ENCODE measurements around the gene ZNF200. TPM values are rescaled to one million over a fixed set of nuclear protein-coding genes. Genes with fewer than 3 reads are reported as not detected.
A peak's percentile ranks its signal among the peaks of the same experiment; 100 is the strongest.

The ZNF200 gene
- total RNA-seq, 1 experiment from 2014 or later: 13.2 TPM

DNA sequence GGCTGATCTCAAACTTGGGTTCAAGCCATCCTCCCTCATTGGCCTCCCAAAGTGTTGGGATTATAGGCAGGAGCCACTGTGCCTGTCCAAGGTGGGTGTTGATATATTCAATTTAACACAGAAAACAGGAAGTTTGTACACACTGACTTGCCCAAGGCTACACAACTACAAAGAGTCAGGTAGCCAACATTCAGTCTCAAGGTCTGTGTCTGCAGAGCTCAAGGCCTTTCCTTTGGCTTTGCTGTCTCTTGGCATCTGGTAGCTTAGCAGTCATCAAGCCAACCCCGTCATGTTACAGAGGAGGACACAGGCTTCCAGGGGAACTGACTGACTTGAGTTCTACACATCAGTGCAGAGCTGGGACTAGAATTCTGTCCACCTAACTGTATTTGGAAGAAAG lies 33.3 kb upstream of the ZNF200 start:
- Histone ChIP-seq H4K20me1 (ENCODE audit: insufficient read depth) (no peaks in the 10 kb centered on the region), H3K4me3 (no peak overlapping the region), H3K9me3 (ENCODE audit: insufficient read depth, low read depth) (peaks cover 5% of the 10 kb centered on the region; the same call in 1 of the 2 replicates), H3K9me2 (ENCODE audit: insufficient read depth) (no peaks in the 10 kb centered on the region), H3K36me3 (ENCODE audit: low read depth) (no peaks in the 10 kb centered on the region), H3F3A (ENCODE audit: insufficient read depth, low read depth) (peaks cover 19% of the 10 kb centered on the region), H3K79me2 (ENCODE audit: low read depth) (no peaks in the 10 kb centered on the region), H3K4me1 (replicated peaks; ENCODE audit: insufficient read depth) (no peaks in the 10 kb centered on the region; the same call in 1 of the 2 replicates), H3K27me3 (ENCODE audit: insufficient read depth, low read depth) (no peaks in the 10 kb centered on the region), H3K4me2 (no peak overlapping the region), H3K27ac (no peak overlapping the region), H2AFZ (no peak overlapping the region)
- BruUV-seq (replicated peaks): no TSS peak
- ChIA-PET CTCF (no interaction called here), POLR2A (ENCODE audit: unreplicated experiment) (no interaction called here)
- DNase-seq: no peak
- TF ChIP-seq CTCF (conservative IDR thresholded peaks at IDR 0.05) (no peak), EZH2 (IDR thresholded peaks at IDR 0.05; ENCODE audit: low read depth) (no peak)
- intact Hi-C loops (cut with micrococcal nuclease; ENCODE audit: unreplicated experiment): loop anchor here (10.0 kb wide), 1 partner anchor 377 kb away; no protein-coding TSS in a partner anchor

DNA sequence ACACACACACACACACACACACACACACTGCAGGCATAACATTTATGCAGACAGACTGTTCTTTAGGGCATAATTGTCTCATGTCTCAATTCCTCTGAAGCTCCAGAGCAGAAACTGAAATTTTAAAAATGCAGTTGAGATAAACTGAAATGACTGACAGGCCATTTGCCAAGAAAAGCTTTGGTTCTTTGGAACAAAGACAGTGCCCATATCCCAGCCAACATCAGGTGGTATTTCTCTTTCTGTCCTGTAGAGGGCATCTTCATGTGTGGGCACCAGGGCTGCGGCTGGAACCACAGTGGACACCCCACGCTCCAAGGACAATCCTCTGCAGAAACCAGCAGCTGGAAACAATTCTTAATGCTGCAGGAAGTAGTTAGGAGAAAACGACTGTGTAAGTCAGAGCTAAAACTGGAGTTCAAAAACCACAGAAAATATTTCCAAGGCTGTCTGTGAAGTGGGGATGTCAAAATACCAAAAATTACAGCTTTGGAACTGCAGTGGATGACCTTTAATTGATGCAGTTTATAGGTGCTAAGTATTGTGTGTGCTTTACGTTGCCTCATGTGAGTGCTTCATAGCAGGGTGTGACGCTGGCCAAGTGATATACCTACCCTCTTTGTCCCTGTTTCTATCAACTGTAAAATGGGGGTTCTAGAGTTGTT lies 32.0 kb upstream of the ZNF200 start:
- H3K4me2 ChIP-seq: no peak overlapping the region
- no peak for TF ChIP-seq EZH2 (IDR thresholded peaks at IDR 0.05; ENCODE audit: low read depth)
- peak; percentile 59 for TF ChIP-seq CTCF (conservative IDR thresholded peaks at IDR 0.05)
- no peaks in the 10 kb centered on the region for H3K9me2 ChIP-seq (ENCODE audit: insufficient read depth)
- POLR2A ChIA-PET (ENCODE audit: unreplicated experiment): no interaction called here
- BruUV-seq (replicated peaks): no TSS peak
- CTCF ChIA-PET: no interaction called here
- no peaks in the 10 kb centered on the region for H3K79me2 ChIP-seq (ENCODE audit: low read depth)
- no peaks in the 10 kb centered on the region; the same call in 1 of the 2 replicates for H3K4me1 ChIP-seq (replicated peaks; ENCODE audit: insufficient read depth)
- intact Hi-C loops (cut with micrococcal nuclease; ENCODE audit: unreplicated experiment): loop anchor here (10.0 kb wide), 1 partner anchor 378 kb away; no protein-coding TSS in a partner anchor
- no peaks in the 10 kb centered on the region for H3K27me3 ChIP-seq (ENCODE audit: insufficient read depth, low read depth)
- DNase-seq: no peak
- no peaks in the 10 kb centered on the region for H3K36me3 ChIP-seq (ENCODE audit: low read depth)
- no peak overlapping the region for H3K4me3 ChIP-seq
- no peak overlapping the region for H2AFZ ChIP-seq
- H3K27ac ChIP-seq: no peak overlapping the region
- H4K20me1 ChIP-seq (ENCODE audit: insufficient read depth): no peaks in the 10 kb centered on the region
- H3F3A ChIP-seq (ENCODE audit: insufficient read depth, low read depth): peaks cover 28% of the 10 kb centered on the region
- peaks cover 5% of the 10 kb centered on the region; the same call in 1 of the 2 replicates for H3K9me3 ChIP-seq (ENCODE audit: insufficient read depth, low read depth)

DNA sequence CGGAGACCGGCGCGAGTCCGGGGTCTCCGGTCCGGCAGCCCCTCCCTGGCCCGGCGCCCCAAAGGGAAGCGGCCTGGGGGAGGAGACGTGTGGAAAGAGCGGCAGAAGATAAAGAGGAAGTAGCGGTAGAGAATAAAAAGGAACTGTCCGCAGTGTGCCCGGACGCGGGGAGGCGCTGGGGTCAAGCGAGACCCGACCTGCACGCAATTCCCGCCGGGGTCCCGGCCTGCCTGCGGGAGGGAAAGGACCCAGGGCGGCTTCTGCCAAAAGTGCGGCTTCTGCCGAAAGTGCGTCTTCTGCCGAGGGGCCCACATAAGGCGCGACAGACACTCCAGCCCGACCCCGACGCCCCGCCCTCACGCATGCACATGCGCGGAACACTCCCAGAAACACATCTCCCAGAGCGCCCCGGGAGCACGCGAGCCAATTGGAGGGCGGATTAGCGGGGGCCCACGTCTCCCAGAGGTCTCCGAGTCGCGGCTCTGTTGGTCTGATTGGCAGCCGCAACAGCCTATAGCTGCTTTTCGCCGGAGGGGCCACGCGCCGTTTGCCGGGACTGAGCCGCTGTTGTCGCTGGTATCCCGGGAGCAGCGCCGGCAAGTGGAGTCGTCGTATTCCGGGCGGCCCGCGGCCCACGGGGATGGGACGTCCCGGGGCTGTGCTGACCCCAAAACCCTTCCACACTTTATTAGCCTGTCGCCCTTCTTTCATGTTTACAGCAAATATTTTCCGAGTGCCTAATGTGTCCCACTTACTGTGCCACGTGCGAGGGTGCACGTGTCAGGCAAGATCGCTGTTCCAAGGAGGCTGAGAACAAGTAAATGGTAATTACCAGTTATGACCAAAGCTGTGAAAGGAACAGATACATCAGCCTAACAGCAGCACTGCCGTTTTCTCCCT lies 29.4 kb upstream of the ZNF200 start:
- Histone ChIP-seq H3K4me1 (replicated peaks; ENCODE audit: insufficient read depth) (no peaks in the 10 kb centered on the region; the same call in 1 of the 2 replicates), H3K4me2 (peak overlapping the region; percentile 85), H3F3A (ENCODE audit: insufficient read depth, low read depth) (peaks cover 28% of the 10 kb centered on the region), H2AFZ (peak overlapping the region; percentile 92), H3K9me3 (ENCODE audit: insufficient read depth, low read depth) (peaks cover 5% of the 10 kb centered on the region; the same call in 1 of the 2 replicates), H3K27me3 (ENCODE audit: insufficient read depth, low read depth) (no peaks in the 10 kb centered on the region), H3K4me3 (peak overlapping the region; percentile 84), H4K20me1 (ENCODE audit: insufficient read depth) (no peaks in the 10 kb centered on the region), H3K36me3 (ENCODE audit: low read depth) (no peaks in the 10 kb centered on the region), H3K9me2 (ENCODE audit: insufficient read depth) (no peaks in the 10 kb centered on the region), H3K79me2 (ENCODE audit: low read depth) (no peaks in the 10 kb centered on the region), H3K27ac (peak overlapping the region; percentile 75)
- BruUV-seq (replicated peaks): TSS peak; percentile 82
- intact Hi-C loops (cut with micrococcal nuclease; ENCODE audit: unreplicated experiment): loop anchor here (1.0 to 10.0 kb wide), 4 partner anchors 18 to 380 kb away; partner anchors contain the start of genes CLUAP1 and OR1F1
- POLR2A ChIA-PET (ENCODE audit: unreplicated experiment): interaction anchor here (0.7 to 1.2 kb wide), 2 partner anchors 18 to 55 kb away, joined by 4 to 6 read pairs; no protein-coding TSS in a partner anchor
- CTCF ChIA-PET: interaction anchor here (0.9 kb wide), 1 partner anchor 75 kb away, joined by 3 read pairs; no protein-coding TSS in a partner anchor
- peak; percentile 95 to 99 for DNase-seq
- TF ChIP-seq EZH2 (IDR thresholded peaks at IDR 0.05; ENCODE audit: low read depth): no peak
